ENCODE data around the gene ALDH1L1.
"Not testable (repeated sequence)": the region's sequence is repeated elsewhere in the genome, so short reads cannot be mapped to it uniquely, and the experiment has no call there.

The ALDH1L1 gene

DNA sequence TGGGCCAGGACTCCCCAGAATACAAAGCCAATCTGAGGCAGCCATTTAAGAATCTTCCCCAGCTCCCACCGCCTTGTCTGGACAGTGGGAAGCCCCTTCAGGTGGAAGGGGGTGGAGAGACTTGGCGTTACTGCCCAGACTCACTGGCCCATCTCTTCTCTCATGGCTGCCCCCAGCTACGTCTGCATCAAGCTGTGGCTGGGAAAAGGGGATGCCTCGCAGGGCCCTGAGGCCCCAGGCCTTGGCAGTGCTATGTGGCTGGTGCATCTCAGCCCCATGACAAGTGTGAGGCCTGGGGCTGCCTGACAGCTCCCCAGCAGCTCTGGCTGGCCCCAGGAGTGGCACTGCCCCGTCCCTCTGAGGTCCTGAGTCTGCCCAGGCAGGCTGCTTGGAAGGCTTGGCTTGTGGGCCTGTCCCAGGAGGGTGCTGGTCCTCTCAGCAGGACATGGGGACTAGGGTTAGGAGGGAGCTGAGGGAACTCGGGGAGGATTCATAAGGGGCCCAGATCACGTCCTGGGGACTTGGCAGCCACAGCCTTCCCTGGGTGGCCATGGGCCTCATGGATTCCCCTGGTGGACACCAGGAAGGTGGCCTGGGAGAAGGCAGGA, 76.3 kb downstream of the ALDH1L1 start:
- DNase-seq, result no peak

DNA sequence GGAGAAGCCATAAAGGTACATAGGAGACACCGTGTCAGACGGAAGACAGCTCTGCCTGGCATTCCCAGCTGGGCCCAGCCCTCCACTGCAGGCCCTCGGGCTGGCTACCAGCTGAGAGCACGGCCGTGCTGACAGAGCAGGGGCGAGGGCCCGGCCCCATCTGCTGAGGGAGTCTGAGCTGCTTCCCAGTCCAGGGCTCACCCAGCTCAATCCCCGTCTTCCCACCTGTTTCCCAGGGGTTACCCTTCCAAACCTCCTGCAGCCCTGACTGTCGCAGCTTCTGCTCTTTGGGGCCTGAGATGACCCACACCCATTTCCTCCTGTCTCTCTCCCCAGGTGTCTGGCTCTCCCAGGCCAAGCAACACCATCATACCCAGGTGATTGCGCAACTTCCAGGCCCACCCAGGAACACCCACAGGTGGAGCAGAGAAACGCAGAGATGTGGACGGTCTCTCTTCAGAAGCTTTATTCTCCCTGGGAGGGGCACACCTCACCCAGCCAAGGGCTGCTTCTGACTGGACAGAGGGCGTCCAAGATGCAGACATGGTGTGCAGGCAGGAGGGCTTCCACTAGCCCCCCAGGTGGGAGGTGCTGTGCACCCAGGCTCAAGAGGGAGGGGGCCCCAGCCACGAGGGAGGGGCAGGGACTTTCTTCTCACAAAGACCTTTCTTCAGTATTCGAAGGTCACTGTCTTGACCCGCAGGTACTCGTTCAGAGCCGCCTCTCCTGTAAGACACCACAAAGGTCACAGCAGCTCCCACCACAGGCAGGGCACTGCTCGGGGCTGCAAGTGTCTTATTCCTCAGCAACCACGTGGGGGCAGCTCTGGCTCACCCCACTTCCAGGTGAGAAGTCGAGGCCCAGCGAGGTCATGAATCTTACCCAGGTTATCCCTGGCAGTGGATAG, 77.0 kb downstream of the ALDH1L1 start:
- no peak for DNase-seq

DNA sequence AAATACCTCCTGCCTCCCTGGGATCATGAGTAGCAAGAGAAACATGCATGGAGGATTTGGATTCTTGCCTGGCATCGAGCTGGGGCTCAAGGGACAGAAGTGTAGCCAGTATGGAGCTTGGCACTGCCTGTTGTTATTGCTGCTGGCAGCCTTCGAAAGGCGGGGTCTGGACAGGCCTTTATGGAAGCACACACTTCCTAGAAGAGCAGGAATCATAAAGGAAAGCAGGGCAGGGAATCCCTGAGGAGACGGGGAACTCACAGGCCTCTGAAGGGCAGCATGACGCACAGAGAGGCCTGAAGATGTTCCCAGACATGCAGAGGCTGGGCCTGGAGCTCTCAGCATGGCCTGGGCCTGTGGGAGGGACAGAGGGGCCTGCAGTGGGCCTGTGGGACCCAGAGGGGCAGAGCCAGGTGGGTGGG, 77.8 kb downstream of the ALDH1L1 start:
- no peak for DNase-seq

DNA sequence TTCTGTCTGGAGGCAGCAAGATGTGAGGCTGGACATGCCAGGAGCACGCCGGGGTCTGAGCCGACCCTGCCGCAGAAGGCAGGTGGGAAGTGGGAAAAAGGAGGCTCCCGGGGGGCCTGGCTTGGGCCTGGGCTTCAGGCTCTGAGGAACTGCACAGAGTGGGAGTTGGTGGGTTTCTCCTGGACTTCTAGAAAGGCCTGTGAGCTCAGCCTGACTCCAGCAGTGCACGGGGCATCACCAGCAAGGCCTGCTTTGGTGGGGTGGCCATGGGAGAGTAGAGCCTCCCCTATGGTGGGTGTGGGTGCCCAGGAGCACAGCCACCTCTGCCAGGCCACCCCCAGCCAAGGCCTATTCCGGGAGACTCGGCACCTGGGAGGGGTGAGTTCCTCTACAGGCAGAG, 78.4 kb downstream of the ALDH1L1 start:
- DNase-seq, result no peak

DNA sequence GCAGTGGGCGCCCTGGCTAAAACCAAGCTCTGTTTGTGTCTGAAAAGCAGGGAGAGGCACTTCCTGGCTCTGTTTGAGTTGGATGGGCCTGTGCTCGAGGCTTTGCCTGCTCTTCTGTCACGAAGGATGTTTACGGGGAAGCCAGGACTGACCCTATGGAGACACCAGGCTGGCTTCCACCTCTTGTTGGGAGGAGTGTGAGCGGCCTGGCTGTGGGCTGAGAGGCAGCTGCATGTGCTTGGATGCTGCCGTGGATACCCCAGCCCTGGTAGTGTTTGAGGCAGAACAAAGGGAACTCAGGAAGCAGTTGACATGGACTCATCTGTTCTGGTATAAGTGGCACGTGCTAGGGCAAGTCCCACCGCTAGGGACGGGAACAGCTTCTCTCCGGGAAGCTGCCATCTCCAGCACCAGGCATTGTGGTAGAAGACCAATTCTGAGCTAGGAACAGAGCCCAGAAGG, 78.8 kb downstream of the ALDH1L1 start:
- no peak for DNase-seq

DNA sequence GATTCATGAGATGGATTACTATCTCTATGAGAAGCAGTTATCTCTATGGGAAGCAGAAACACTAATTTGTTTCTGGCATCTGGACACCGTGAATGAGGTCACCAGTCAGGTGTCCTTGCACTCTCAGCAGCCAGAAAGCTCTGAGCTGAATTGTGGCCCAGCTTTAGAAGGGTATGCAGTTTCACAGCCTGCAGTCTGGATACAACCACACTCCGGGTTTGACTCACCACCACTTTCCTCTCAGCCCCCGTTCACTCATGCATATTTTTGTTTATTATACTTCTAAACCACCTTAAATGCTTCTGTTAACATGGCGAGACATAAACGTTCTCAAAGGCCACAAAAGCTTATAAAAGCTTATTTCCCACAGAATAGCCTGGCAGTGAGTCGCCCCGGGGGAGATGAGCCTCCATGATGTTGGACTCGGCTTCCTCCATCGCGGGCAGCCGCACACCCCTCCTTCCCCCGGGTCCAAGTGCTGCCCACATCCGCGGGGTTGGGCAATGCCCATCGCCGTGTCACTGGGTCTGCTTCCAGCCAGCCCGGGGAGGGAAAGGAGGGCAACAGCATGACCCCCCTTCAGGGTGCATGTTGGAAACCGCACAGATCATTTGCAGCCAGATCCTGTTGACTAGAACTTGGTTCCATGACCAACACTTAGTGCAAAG, 79.6 kb downstream of the ALDH1L1 start:
- no peak for DNase-seq

DNA sequence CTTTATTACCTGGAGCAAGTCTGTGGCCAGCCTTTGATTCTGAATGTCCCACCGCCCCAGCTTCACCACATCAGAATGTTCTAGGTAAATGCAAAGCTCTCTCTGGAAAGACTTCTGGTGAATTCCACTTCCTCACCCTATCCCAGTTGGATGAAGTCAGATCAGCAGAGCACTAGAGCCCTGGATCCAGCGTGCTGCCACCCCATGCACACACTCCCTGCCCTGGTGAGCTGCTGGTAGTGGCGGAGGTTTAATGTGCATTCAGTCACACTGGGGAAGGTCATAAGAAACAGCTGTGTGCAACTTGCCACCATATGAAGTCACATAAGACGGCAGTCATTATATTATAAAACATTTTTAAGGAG, 80.1 kb downstream of the ALDH1L1 start:
- no peak for DNase-seq

DNA sequence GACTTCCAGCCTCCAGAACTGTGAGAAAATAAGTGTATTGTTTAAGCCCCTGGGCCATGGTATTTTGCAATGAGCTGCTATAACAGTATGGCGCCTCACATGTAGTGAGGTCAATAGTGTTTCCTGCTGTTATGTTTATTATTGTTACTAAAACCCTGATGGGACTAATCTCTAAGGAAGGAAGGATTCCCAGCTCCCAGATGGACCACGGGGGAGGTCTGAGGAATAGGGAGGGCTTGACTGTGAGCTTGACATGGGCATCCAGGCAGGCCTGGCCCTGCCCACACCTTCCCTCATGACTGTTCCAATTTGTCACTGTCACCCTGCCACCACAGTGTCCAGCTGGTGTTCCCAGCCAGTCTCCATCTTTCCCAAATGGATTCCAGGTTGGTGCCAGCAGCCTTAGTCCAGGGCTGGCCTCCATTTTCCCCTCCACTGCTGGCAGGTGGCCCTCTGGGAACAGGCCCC, 82.0 kb downstream of the ALDH1L1 start:
- DNase-seq, result no peak

DNA sequence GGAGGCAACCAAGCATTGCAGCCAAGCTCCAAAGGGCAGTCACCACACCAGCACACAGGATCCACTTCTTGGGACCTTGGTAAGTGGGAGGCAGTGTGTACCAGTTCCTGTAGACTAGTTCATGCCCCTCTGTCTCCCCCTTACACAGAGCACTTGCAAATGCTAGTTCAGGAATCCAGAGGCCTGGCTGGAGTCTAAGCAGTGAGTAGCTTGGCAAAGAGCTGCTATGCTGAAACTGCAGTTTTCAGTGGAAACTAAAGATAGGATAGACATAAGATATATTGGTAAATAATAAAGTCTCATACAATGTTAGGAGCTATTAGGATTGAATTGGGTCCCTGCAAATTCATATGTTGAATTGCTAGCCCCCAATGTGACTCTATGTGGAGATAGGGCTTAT, 82.6 kb downstream of the ALDH1L1 start:
- no peak for DNase-seq

DNA sequence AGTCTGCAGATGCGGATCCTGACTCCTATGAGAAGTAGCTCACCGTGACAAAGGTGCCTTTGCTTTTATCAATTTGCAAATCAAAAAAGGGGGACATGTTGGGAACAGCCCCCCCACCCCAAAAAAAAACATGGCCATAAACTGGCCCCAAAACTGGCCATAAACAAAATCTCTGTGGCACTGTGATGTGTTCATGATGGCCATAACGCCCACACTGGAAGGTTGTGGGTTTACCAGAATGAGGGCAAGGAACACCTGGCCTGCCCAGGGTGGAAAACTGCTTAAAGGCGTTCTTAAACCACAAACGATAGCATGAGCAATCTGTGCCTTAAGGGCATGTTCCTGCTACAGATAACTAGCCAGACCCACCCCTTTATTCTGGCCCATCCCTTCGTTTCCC, 84.1 kb downstream of the ALDH1L1 start:
- not testable (repeated sequence) for DNase-seq

DNA sequence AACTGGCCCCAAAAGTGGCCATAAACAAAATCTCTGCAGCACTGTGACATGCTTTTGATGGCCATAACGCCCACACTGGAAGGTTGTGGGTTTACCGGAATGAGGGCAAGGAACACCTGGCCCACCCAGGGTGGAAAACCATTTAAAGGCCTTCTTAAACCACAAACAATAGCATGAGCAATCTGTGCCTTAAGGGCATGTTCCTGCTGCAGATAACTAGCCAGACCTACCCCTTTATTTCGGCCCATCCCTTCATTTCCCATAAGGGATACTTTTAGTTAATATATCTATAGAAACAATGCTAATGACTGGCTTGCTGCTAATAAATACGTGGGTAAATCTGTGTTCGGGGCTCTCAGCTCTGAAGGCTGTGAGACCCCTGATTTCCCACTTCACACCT, 88.3 kb downstream of the ALDH1L1 start:
- DNase-seq, result not testable (repeated sequence)

DNA sequence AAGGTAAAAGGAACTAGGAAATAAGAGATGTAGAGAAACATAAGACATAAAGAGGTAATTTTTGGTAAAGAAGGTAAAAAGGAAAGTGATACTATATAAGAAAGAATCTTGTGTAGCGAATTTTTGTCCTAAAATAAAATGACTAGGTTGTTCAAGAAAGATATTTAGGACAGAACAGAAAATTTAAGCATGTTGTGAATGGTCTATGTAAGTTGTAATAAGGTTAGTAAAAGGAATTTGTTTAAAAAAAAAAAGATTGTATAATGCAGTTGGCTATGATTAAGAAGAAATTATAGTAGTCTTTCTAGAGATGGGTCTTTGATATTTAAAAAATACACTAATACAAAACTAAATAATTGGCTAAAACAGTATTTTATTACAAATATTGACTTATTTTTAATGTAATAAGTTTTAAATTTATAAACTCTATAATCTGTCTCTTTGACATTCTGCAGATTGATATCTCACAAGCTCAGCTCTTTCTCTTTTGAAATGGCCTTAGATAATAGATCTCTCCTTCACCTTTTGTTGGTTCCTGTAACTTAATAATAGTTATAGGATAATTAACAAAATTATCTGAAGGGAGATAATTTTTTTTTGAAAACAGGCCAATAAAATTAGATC, 92.7 kb downstream of the ALDH1L1 start:
- no peak for DNase-seq

DNA sequence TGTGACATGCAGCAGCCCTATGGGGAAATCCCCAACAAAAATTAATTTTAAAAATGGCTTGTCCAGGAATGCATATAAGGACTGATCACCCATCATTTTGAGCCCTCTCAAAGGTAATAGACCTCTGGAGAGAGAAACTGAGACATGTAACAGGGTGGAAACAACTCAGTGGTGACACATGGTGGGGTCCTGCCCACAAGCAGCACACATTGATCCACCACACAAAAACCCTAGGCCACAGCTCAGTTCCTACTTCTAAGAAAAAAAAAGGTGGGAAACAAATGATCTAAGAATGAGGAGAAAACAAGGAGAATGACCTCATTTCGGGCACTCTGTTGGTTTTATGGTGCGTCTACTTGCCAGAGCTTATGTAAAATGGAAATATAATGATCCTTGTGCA, 94.5 kb downstream of the ALDH1L1 start:
- no peak for DNase-seq

DNA sequence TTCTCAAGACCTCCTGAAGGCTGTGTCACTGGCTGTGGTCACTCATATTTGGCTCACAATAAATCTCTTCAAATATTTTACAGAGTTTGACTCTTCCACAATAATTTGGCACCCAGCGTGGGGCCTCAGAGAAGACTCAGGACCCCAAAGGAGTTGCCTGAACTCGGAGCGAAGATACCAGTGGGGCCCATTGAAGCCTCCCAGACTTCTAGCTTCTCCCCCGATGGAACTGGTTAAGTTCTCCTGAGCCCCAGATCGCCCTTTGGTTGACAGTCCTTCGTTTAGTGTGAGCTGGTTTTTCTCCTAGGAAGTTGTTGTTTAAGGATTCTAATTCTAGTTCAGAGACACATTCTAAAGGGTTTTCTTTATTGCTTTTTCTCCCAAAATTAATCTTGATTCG, 95.1 kb downstream of the ALDH1L1 start:
- DNase-seq, result no peak

DNA sequence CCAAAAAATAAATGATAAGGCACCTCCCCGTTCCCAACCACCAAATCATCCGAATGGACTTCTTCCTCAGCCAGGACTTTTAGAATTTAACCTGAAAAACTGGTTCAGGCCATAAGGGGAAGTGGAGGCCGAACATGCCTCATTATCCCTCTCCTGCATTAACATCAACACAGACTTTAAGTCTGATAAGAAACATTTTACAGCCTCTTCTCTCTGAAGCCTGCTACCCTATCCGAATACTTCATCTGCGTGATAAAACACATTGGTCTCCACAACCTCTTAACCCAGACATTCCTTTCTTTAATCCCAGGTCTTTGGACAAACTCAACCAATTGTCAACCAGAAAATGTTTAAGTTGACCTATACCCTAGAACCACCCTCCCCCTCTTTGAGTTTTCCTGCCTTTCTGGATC, 95.6 kb downstream of the ALDH1L1 start:
- no peak for DNase-seq

DNA sequence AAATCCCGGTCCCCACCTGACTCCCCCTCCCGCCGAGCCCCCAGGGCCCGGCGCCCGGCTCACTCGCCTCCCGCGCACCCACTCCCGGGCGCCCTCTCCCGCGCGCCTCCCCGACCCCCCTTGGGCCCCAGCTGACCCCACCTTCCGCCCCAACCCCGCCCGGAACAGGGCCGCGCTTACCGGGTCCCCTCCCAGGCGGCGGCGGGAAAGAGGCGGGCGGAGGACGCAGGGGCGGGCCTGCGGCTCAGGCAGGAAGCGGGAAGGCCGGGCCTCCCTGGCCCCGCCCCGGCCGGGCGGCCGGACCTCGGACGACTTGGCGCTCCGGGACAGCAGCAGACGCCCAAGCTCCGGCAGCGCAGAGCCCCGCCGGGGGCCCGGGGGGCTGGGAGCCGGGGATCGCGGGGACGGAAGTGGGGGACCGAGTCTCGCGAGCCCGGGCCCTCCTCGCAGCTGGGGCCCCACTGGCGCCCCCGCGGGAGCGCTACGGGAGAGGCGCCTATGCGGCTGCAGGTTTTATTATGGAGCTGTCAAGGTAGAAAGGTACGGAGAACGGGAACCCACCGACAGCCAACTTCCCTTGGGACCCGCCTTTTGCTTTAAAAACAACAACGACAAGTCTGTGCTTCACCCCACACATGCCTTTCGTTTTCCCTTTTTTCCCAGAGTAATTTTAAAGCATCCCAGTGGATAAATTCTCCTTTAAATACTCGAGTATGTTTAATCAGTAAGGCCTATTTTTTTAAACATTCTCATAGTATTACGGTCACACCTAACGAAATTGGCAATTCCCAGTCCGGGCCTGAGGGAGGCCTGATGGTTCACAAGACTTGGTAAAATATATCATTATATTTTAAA, 96.2 kb downstream of the ALDH1L1 start, which contains the start of gene SLC41A3:
TSS of gene SLC41A3 (minus strand) at position 212 of the 855 bp plus-strand sequence. CDS start 15,905 bp downstream, outside the sequence.
- DNase-seq, result peak; percentile 40

DNA sequence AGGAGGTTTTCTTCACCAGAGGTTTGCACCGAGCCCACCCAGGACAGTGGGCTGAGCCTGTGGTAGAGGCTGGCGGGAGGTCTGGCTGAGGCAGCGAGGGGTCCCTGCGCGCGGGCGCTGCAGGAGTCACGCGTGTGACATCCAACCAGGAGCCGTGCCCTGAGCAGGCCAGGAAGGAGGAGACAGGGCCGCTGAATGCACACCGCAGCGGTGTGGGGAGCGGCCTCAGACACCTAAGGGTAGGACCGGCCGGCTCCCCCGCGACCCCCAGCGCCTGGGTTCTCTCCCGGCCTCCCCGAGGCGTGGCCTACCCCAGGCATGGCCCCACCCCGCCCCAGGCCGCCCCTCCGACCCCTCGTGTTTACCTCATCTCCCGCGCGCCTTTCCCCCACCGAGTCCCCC, 96.9 kb downstream of the ALDH1L1 start:
- DNase-seq, result no peak

DNA sequence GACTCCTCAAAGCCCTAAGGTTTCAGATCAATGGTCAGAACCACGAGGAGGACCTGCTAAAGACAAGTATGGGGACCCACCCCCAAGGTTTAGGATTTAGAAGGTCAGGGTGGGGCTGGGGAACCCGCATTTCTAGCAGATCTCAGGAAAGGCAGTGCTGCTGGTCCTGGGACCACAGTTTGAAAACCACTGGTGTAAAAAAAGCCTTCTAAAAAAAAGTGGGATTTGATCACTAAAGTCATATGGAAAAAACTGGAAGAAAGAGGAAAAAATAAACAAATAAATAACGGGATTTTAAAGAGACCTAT, 97.3 kb downstream of the ALDH1L1 start:
- no peak for DNase-seq

DNA sequence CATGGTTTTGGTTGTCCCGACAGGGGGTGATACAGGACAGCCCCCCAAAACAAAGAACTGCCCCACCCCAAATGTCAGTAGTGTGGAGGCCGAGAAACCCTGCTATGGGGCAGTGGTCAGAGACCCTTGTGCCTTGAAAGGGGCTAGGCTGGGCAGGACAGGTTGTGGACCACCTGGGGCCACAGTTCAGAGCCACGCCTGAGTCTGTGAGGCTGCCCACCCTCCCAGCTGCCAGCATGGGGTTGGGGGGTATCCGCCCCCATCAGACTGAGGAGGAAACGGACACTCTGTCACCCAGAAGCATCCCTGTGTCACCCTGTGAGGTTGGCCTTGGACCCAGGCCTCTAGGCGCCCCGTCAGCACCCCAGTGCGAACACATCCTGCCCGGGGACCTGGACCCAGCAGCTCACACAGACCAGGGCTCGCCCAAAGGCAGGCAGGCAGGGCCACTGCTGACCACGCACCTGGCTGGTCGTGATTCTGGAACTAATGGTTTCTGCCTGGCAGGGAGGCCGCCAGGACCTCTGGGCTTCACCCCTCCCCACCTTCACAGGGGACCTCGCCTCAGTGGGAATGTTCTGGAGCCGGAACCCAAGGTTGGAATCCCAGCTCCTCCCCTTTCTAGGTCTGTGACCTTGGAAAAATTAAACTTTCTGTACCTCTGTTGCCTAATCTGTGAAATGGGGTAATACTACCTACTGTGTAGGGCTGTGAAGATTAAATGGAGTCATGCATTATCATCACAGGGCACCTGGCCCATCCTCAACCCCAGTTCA, 97.8 kb downstream of the ALDH1L1 start:
- no peak for DNase-seq

DNA sequence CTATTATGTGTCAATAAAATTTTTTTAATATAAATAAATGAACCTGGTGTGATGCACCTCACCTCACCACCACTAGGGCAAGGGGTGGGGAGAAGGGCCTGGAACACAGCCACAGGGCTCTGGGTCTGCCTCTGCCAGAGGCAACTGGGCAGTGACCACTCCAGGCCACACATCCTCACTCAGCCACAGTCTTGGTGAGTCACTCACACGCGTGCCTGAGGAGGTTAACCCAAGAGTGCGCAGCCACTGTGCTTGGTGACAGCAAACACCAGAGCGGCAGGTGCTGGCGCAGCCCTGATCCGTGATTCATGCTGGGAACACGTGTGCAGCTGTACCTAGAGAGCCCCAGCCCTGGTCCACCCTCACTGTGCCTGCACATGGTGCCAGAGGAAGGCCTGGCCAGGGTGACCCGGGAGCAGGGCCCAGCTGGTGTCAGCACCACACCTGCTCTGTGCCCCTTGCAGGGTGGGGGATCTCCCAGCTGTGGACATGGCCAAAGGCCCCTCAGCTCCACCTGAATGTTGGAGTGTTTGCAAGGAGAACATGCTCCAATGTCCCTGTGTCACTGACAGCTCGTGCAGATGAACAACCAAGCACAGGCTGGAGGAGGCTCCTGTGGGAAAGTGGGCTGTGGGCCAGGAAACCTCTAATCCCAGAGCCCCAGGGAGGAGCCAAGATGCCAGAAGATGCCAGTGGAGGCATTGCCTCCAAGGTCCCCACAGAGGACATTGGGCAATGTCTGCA, 98.6 kb downstream of the ALDH1L1 start:
- no peak for DNase-seq

DNA sequence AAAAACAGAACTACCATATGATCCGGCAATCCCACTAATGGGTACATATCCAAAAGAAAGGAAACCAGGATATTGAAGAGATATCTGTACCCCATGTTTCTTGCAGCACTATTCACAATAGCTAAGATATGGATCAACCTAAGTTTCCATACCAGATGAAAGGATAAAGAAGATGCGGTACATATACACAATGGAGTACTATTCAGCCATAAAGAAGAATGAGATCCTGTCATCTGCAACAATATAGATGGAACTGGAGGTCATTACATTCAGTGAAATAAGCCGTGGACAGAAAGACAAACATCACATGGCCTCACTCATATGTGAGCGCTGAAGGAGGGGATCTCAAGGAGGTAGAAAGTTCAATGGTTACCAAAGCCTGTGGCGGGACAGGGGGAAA, 99.4 kb downstream of the ALDH1L1 start:
- no peak for DNase-seq

Data from NCI-H1048 (cell line).